Measurements from ENCODE around the gene S100Z.
"Not testable (repeated sequence)": the region's sequence is repeated elsewhere in the genome, so short reads cannot be mapped to it uniquely, and the experiment has no call there.

DNA sequence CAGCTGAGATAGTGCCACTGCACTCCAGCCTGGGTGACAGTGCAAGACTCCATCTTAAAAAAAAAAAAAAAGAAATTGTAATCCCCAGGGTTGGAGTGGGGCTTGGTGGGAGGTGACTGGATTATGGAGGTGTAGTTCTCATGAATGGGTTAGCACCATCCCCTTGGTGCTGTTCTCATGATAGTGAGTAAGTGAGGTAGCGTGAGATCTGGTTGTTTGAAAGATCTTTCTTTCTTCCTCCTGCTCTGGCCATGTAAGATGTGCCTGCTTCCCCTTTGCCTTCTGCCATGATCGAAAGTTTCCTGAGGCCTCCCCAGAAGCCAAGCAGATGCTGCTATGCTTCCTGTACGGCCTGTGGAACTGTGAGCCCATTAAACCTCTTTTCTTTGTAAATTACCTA is 3.9 kb downstream of the S100Z start:
- TF ChIP-seq, protein P1, sequence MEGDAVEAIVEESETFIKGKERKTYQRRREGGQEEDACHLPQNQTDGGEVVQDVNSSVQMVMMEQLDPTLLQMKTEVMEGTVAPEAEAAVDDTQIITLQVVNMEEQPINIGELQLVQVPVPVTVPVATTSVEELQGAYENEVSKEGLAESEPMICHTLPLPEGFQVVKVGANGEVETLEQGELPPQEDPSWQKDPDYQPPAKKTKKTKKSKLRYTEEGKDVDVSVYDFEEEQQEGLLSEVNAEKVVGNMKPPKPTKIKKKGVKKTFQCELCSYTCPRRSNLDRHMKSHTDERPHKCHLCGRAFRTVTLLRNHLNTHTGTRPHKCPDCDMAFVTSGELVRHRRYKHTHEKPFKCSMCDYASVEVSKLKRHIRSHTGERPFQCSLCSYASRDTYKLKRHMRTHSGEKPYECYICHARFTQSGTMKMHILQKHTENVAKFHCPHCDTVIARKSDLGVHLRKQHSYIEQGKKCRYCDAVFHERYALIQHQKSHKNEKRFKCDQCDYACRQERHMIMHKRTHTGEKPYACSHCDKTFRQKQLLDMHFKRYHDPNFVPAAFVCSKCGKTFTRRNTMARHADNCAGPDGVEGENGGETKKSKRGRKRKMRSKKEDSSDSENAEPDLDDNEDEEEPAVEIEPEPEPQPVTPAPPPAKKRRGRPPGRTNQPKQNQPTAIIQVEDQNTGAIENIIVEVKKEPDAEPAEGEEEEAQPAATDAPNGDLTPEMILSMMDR (IDR thresholded peaks at IDR 0.05; ENCODE audit: insufficient read depth, low read length, poor library complexity, severe bottlenecking): not testable (repeated sequence)
- TF ChIP-seq EZH2phosphoT487 (conservative IDR thresholded peaks at IDR 0.05; ENCODE audit: low read length): not testable (repeated sequence)

Data from SU-DHL-6 (cell line).